Activated T-helper 9 cell treated with anti-CD3 and anti-CD28 coated beads, Interleukin-2, amount 50 U/mL, for 16 hours (primary cell): ENCODE measurements around the gene TUBB6.

ENCODE experiments used
- DNase-seq: peaks from one replicate; pipeline ENCODE4 v3.0.0-alpha.2; 2020; ENCODE audit warnings: low read depth

Gene TUBB6

GRCh38 chr18:12314591-12315305 is 6.7 kb downstream of the TUBB6 start:
- no peak for DNase-seq

GRCh38 chr18:12315490-12315889 is 7.4 kb downstream of the TUBB6 start:
- no peak for DNase-seq

- no peak for DNase-seq
Observed at GRCh38 chr18:12315911-12316310, 7.9 kb downstream of the TUBB6 start.

GRCh38 chr18:12317664-12318333 is 9.8 kb downstream of the TUBB6 start:
- no peak for DNase-seq

- no peak for DNase-seq
Observed at GRCh38 chr18:12318334-12318697, 10.3 kb downstream of the TUBB6 start.

- no peak for DNase-seq
Observed at GRCh38 chr18:12318857-12319256, 10.8 kb downstream of the TUBB6 start.

GRCh38 chr18:12321333-12321732 is 13.3 kb downstream of the TUBB6 start:
- no peak for DNase-seq

GRCh38 chr18:12324991-12325725 is 17.1 kb downstream of the TUBB6 start:
- no peak for DNase-seq

- no peak for DNase-seq
Observed at GRCh38 chr18:12325726-12326245, 17.7 kb downstream of the TUBB6 start.

- DNase-seq, result no peak
Observed at GRCh38 chr18:12326711-12327460, 18.8 kb downstream of the TUBB6 start.

GRCh38 chr18:12327510-12328178 is 19.6 kb downstream of the TUBB6 start:
- peak; percentile 51 for DNase-seq

- no peak for DNase-seq
Observed at GRCh38 chr18:12328179-12328823, 20.3 kb downstream of the TUBB6 start.

- no peak for DNase-seq
Observed at GRCh38 chr18:12329125-12329698, 21.2 kb downstream of the TUBB6 start.

- DNase-seq, result no peak
Observed at GRCh38 chr18:12330766-12331165, 22.7 kb downstream of the TUBB6 start.

GRCh38 chr18:12333506-12334290 is 25.7 kb downstream of the TUBB6 start:
- DNase-seq, result no peak

GRCh38 chr18:12334366-12334808 is 26.3 kb downstream of the TUBB6 start:
- no peak for DNase-seq

- no peak for DNase-seq
Observed at GRCh38 chr18:12334863-12335262, 26.8 kb downstream of the TUBB6 start.

- no peak for DNase-seq
Observed at GRCh38 chr18:12335503-12335902, 27.5 kb downstream of the TUBB6 start.

GRCh38 chr18:12336171-12336613 is 28.2 kb downstream of the TUBB6 start:
- DNase-seq, result no peak

GRCh38 chr18:12336887-12337286 is 28.8 kb downstream of the TUBB6 start:
- no peak for DNase-seq
